SJCRH30 (cell line): Measurements from ENCODE around the gene BMPR1B. TPM values are rescaled to one million over a fixed set of nuclear protein-coding genes. Genes with fewer than 3 reads are reported as not detected.
A peak's percentile ranks its signal among the peaks of the same experiment; 100 is the strongest.

Experiments
- DNase-seq, 2 experiments: peaks; one replicate each; pipeline ENCODE4 v3.0.0-alpha.2; 2015 to 2020
- H3K27ac ChIP-seq: fragments of 250-450 bp; sonication (Bioruptor Pico); 2 replicates; pipeline ENCODE4 v1.5.1; 2020; ENCODE audit warnings: mild to moderate bottlenecking, moderate library complexity
- H3K27me3 ChIP-seq: fragments of 250-450 bp; sonication (Bioruptor Pico); 2 replicates; pipeline ENCODE4 v1.5.1; 2020; ENCODE audit warnings: mild to moderate bottlenecking, moderate library complexity
- H3K36me3 ChIP-seq: fragments of 250-450 bp; sonication (Bioruptor Pico); 2 replicates; pipeline ENCODE4 v1.5.1; 2020; ENCODE audit warnings: mild to moderate bottlenecking, moderate library complexity
- H3K4me1 ChIP-seq: fragments of 250-450 bp; sonication (Bioruptor Pico); 2 replicates; pipeline ENCODE4 v1.5.1; 2020; ENCODE audit warnings: mild to moderate bottlenecking, moderate library complexity
- H3K4me3 ChIP-seq: fragments of 250-450 bp; sonication (Bioruptor Pico); 2 replicates; pipeline ENCODE4 v1.5.1; 2020; ENCODE audit warnings: mild to moderate bottlenecking, moderate library complexity
- H3K9me3 ChIP-seq: fragments of 250-450 bp; sonication (Bioruptor Pico); replicated peaks from 2 replicates; pipeline ENCODE4 v1.5.1; 2020; ENCODE audit warnings: mild to moderate bottlenecking, moderate library complexity
- total RNA-seq: library from RNA; depleted of rRNA; stranded (reverse); fragments of >200 nt; shearing (Covaris generic); gene quantifications from 2 replicates; pipeline ENCODE4 v1.2.3, GENCODE V29; 2014

The BMPR1B gene
- total RNA-seq, 1 experiment from 2014 or later, result 4.9 TPM

DNA sequence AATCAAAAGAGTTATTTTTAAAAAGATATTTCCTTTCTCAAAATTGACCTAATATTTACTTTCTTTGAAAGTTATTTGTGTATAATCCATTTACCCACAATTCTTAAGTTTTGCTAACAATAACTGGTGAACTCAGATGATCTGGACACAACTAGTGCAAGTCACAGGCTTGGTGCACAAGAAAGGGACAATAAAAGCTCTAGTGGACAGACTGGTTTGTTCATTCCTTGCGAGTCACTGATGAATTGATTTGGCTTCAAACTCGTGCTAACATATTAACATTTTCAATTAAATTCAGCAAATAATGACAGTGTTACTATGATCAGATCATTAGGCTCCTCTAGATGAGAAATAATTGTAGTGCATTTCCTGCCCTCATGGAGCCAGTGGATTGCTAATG is 169.2 kb downstream of the BMPR1B start:
- H3K27me3 ChIP-seq, result no peaks in the 10 kb centered on the region
- no peak overlapping the region for H3K27ac ChIP-seq
- H3K36me3 ChIP-seq, result no peaks in the 10 kb centered on the region
- H3K4me1 ChIP-seq, result peaks cover 8% of the 10 kb centered on the region; the same call in 1 of the 2 replicates
- no peaks in the 10 kb centered on the region for H3K9me3 ChIP-seq
- H3K4me3 ChIP-seq, result no peak overlapping the region
- no peak for DNase-seq

DNA sequence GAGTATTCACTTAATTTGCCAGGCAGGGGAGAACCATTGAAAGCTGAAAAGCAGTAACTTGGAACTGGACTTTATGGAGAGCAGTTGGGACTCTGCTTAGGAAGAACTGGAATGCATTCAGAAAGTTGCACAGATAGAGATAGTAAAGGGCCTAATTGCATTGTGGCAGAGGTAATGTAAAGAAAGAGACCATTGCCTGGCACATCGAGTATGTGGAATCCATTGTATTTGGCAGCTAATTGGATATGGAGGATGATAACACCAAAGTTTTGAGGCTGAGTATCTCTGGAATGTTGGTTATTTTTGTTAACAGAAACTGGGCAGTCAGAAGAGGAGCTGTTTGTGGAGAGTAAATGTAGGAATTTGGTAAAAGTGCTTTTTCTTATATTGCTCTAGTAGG is 169.9 kb downstream of the BMPR1B start:
- peaks cover 8% of the 10 kb centered on the region; the same call in 1 of the 2 replicates for H3K4me1 ChIP-seq
- no peaks in the 10 kb centered on the region for H3K27me3 ChIP-seq
- no peaks in the 10 kb centered on the region for H3K9me3 ChIP-seq
- H3K4me3 ChIP-seq, result no peak overlapping the region
- H3K27ac ChIP-seq, result no peak overlapping the region
- DNase-seq, result no peak
- no peaks in the 10 kb centered on the region for H3K36me3 ChIP-seq

DNA sequence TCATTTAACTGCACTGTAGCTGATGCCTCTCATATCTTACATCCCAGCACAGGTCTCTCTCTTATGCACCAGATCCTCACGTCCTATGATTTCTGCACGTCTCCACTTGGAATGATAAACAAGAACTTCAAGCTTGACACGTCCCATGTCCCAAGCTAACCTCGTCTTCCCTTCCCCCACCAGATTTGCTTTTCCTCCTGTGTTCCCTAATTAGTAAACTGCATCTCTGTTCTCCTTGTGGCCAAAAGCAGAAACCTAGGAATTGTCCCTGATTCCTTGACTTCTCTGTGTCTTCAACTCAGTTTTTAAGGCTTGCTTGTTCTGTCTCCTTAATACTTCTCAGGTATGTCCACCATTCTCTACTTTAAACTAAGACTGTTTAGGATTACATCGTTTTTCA is 171.9 kb downstream of the BMPR1B start:
- Histone ChIP-seq H3K27me3 (no peaks in the 10 kb centered on the region), H3K27ac (no peak overlapping the region), H3K4me3 (no peak overlapping the region), H3K9me3 (no peaks in the 10 kb centered on the region), H3K4me1 (peaks cover 11% of the 10 kb centered on the region), H3K36me3 (no peaks in the 10 kb centered on the region)
- no peak for DNase-seq

DNA sequence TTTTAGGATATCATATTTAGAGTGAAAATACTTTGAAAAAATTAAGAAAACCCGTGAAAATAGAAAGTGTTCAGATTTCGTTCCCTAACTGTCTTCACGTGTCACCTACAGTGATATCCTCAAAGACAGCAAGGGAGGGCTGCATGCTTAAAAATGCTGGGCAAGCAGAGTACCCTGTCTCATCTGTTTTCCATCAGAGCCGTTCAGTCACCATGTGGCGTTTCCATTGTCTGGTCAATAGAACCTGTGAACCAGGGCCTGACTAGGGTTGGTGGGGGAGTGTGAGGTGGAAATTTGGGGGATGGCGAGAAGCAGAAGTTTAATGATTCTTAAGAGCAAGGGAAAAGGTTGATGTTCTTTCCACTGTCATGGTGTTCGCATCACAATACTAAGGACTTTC is 173.9 kb downstream of the BMPR1B start:
- Histone ChIP-seq H3K4me3 (no peak overlapping the region), H3K27ac (no peak overlapping the region), H3K27me3 (no peaks in the 10 kb centered on the region), H3K4me1 (peaks cover 12% of the 10 kb centered on the region), H3K9me3 (no peaks in the 10 kb centered on the region), H3K36me3 (no peaks in the 10 kb centered on the region)
- no peak for DNase-seq

DNA sequence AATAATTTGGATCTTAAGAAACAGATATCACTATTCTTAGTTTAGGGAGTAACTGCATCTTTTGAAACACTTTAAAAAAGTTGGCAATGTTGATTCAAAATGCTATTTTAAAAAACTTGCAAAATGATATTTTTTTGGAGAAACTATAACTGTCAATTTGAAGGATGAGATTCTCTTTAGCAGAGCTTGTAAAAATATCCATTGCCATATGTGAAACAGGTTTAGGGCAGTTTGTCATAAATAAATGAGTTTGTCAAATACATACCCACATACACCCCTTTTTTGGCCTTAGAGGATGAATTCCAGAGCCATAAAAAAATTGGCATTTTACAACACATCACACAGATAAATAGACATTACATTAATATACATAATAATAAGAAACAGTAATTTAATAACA is 174.6 kb downstream of the BMPR1B start:
- no peak overlapping the region for H3K27ac ChIP-seq
- H3K4me1 ChIP-seq, result peaks cover 12% of the 10 kb centered on the region
- H3K4me3 ChIP-seq, result no peak overlapping the region
- DNase-seq, result no peak
- no peaks in the 10 kb centered on the region for H3K9me3 ChIP-seq
- no peaks in the 10 kb centered on the region for H3K36me3 ChIP-seq
- H3K27me3 ChIP-seq, result no peaks in the 10 kb centered on the region

DNA sequence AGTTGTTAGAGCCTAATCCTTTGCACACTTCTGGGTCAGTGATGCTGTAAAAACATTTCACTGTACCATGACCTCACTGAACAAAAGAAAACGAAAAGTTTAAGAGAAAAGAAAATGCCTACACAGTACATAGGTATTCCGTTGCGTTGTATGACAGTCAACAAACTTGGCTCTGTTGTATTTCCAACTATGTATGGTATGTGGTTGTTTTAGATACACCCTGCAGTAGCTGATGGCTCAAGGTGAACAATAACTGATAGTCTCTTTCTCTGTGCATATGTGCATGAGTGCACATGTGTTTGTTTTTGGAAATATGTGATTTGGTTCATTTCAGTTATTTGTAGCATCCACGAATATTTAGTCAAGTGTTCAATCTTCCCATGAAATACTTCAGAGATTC is 176.0 kb downstream of the BMPR1B start:
- H3K4me3 ChIP-seq, result no peak overlapping the region
- H3K27me3 ChIP-seq, result no peaks in the 10 kb centered on the region
- no peaks in the 10 kb centered on the region for H3K9me3 ChIP-seq
- H3K27ac ChIP-seq, result no peak overlapping the region
- H3K36me3 ChIP-seq, result no peaks in the 10 kb centered on the region
- DNase-seq, result no peak
- peaks cover 7% of the 10 kb centered on the region for H3K4me1 ChIP-seq

DNA sequence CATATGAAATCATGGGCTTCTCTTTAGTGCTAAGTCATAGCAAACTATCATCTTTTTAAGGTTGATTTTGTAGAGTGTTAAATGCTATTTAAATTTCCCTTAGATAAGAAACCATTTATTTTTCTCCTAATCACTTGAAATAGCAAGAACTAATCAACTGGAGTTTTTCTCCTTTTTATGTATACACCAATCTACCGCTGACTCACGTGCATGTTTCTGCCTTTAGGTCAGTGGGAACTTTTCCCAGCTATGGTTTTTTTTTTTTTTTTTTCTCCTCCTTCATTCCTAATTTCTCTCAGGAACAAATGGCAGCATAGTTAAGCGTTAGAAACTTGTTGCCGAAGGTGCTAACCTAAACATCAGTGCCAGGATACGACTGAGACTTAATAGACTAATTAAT is 176.4 kb downstream of the BMPR1B start:
- DNase-seq, result no peak
- Histone ChIP-seq H3K4me1 (peaks cover 8% of the 10 kb centered on the region), H3K4me3 (no peak overlapping the region), H3K27ac (no peak overlapping the region), H3K36me3 (no peaks in the 10 kb centered on the region), H3K9me3 (no peaks in the 10 kb centered on the region), H3K27me3 (no peaks in the 10 kb centered on the region)

DNA sequence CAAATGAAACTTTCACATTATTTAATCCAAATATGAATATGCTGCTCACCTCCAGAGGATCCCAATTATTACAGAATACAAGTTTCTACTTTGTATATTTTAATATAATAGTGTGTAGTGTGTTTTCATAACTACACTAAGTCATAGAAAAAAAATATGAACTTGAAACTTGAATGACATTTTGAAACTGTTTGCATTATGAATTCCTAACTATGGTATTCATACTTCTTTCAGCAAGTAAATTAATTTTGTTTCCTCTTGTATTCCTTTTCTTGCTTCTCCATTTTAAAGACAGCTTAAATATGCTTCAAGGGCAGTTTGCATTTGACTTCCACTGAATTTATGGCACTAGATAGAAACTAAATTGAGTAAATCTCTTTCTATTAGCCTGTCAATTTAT is 177.1 kb downstream of the BMPR1B start:
- Histone ChIP-seq H3K27ac (no peak overlapping the region), H3K9me3 (no peaks in the 10 kb centered on the region), H3K4me3 (no peak overlapping the region), H3K27me3 (no peaks in the 10 kb centered on the region), H3K36me3 (no peaks in the 10 kb centered on the region), H3K4me1 (peaks cover 15% of the 10 kb centered on the region)
- no peak for DNase-seq

DNA sequence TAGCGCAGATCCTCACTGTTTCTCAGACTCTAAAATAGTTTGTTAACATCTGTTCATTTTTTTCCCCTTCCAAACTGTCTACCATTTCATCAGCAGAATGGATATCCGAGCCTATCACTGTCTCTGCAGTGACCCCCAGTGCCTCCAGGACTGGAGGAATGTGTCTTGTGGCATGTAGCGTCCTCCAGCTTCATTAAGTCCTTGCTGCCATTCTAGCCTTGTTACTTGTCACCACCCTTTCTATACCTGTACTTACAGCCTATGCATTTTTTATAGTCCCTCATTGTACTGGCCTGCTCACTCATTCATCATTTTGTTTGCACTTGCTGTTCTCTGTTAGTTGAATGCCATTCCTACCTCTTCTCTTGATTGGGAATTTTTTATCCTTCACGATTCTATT is 179.1 kb downstream of the BMPR1B start:
- H3K36me3 ChIP-seq, result no peaks in the 10 kb centered on the region
- H3K27me3 ChIP-seq, result no peaks in the 10 kb centered on the region

DNA sequence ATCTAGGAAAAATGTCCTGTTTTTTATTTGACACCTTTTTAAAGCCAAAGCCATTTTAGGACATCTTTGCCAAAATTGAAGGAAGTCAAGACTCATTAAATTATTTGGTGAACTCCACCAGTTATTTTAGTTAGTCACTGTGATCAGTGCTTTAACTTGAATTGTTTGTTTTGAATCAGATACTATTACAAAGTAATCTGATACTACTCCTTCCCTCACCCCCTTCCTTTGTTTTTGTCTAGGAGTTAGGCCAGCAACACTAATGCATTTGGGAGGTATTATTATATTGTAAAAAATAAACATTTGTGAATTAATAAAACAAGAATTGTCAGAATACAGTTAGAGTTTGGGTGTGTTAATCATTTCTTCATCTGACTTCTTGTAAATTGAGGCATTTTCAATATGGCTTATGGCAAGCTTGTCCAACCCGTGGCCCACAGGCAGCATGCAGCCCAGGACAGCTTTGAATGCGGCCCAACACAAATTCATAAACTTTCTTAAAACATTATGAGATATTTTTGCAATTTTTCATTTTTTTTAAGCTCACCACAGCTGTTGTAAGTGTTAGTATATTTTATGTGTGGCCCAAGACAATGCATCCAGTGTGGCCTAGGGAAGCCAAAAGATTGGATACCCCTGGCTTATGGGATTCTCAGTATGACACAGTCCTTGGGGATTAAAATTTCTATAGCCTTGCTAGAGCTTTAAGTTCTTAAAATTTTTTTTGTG is 182.2 kb downstream of the BMPR1B start:
- no peaks in the 10 kb centered on the region for H3K36me3 ChIP-seq
- peaks cover 39% of the 10 kb centered on the region for H3K4me1 ChIP-seq
- peak overlapping the region; percentile 71 for H3K27ac ChIP-seq
- H3K27me3 ChIP-seq, result no peaks in the 10 kb centered on the region
- no peak overlapping the region for H3K4me3 ChIP-seq
- peak; percentile 68 to 88 for DNase-seq
- H3K9me3 ChIP-seq, result no peaks in the 10 kb centered on the region

More for the DNA sequence above, 179.1 kb downstream of the BMPR1B start:
- no peak overlapping the region for H3K27ac ChIP-seq
- H3K4me1 ChIP-seq, result peaks cover 33% of the 10 kb centered on the region
- H3K4me3 ChIP-seq, result no peak overlapping the region
- peak in 1 of 2 experiments; percentile 29 for DNase-seq
- H3K9me3 ChIP-seq, result no peaks in the 10 kb centered on the region

DNA sequence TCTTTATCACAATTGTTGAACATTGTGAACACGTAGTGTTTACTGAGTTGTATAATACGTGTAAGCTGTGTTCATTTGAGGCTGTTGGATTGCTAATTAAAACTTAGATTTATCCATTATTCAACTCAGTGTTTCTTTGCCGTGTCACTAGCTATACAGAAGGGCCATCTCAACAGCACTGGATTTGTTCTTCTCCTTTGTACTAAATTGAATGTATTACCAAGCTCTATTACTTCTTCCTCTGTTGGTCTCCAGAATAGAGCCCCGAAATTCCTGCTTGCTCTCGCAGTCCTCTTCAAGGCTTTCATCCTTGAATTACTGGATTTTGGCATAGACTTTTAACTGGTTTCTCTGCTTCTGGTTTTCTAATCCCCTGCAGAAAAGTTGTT is 182.8 kb downstream of the BMPR1B start:
- Histone ChIP-seq H3K4me3 (no peak overlapping the region), H3K4me1 (peaks cover 39% of the 10 kb centered on the region), H3K27me3 (no peaks in the 10 kb centered on the region), H3K9me3 (no peaks in the 10 kb centered on the region), H3K36me3 (no peaks in the 10 kb centered on the region), H3K27ac (peak overlapping the region; percentile 71)
- DNase-seq, result peak; percentile 24 to 72

DNA sequence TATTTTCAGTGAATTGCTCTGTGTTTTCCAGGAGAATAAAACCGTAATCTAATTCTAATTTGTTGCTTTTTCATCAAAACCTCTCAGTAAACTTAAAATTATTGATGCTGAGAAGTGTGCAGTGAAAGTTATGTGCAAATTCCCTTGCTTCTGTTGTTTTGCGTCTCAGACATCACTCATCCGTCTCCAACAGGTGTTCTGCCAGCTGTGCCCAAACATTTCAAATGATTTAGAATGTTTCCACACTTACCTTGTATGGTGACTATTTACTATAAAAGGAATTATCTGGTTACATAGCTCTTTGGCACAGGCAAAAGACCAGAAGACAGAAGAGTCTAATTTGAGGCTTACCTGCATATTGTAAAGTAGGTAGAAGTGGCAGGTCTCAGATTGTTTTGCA is 184.0 kb downstream of the BMPR1B start:
- Histone ChIP-seq H3K4me1 (peaks cover 38% of the 10 kb centered on the region), H3K27ac (peak overlapping the region; percentile 71), H3K9me3 (no peaks in the 10 kb centered on the region), H3K4me3 (no peak overlapping the region), H3K36me3 (no peaks in the 10 kb centered on the region), H3K27me3 (no peaks in the 10 kb centered on the region)
- DNase-seq, result peak; percentile 61 to 85

DNA sequence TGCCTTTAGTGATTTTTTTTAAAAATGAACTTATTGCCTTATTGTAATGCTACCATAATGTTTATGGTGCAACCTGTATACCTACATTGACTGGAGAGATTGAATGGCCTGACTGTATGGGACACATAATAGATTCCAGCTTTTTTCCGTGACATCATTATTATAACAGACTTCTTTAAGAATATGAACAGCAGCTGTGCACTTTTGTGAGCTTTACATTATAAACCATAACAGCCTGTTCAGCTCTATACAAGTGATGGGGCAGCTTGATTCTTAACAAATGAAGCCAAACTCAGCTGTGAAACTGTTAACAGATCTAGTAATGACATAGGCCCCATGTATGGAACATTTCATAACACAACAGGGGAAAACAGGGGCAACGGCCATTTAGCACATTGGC is 187.0 kb downstream of the BMPR1B start:
- Histone ChIP-seq H3K4me3 (no peak overlapping the region), H3K9me3 (no peaks in the 10 kb centered on the region), H3K27ac (no peak overlapping the region), H3K27me3 (no peaks in the 10 kb centered on the region), H3K36me3 (no peaks in the 10 kb centered on the region), H3K4me1 (peaks cover 28% of the 10 kb centered on the region)
- DNase-seq, result peak in 1 of 2 experiments; percentile 49

DNA sequence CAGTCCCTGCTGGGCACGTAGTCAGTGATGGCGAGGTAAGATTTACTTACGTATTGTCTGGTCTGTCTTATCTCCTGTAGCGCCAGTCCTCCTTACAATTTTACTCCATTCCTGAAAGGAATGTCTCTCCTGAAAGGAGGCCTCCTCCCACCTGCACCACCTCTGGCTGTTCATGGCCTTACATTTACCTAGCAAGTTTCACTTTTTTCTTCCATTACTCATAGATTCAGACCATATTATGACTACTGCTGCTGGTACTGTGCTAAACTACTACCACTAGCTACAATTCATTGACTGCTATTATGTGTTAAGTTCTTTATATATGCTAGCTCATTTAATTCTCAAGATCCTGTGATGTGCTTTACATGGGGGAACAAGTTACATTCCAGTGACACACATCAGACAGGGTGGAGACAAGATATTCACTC is 189.9 kb downstream of the BMPR1B start:
- DNase-seq, result no peak
- H3K27ac ChIP-seq, result no peak overlapping the region
- no peaks in the 10 kb centered on the region for H3K27me3 ChIP-seq
- peaks cover 5% of the 10 kb centered on the region; the same call in 1 of the 2 replicates for H3K9me3 ChIP-seq
- H3K36me3 ChIP-seq, result no peaks in the 10 kb centered on the region
- H3K4me1 ChIP-seq, result peaks cover 1% of the 10 kb centered on the region
- H3K4me3 ChIP-seq, result no peak overlapping the region

DNA sequence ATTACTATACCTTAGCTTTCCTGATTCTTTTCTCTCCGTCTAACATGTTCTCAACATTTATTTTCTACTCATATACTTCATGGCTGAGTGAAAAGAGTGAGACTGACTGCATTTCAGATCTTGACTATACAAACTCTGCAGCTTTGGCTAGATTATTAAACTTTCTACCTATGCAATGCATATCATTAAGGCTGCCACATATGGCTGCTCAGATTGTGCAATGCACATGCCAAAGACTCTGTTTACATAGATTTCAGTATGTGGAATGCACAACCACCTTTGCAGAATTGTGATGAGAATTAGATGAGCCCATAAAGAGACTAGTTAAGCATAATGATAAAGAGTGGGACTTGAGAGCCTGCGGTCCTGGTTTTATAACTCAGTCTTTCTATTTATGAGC is 196.5 kb downstream of the BMPR1B start:
- H3K27me3 ChIP-seq, result no peaks in the 10 kb centered on the region
- DNase-seq, result no peak
- H3K4me3 ChIP-seq, result no peak overlapping the region
- H3K9me3 ChIP-seq, result peaks cover 6% of the 10 kb centered on the region; the same call in 1 of the 2 replicates
- no peaks in the 10 kb centered on the region for H3K4me1 ChIP-seq
- no peaks in the 10 kb centered on the region for H3K36me3 ChIP-seq
- H3K27ac ChIP-seq, result no peak overlapping the region

DNA sequence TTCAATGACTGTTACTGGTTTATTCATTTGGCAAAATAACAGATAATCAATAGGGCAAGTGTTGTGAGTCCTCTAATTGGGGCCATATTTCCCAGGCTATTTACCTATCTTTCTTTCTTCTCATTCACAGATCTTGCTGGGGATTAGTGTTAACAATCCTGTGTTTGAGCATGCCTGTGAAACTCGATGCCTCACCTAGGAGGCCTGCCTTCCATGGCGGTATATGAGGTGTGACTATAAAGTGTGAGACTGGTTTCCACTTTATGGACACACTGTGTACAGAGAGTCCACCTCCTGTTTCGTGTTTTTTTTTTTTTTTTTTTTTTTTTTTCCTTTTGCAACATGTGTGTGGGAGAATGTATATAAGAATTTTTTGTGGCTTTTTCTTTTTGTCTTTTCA is 199.3 kb downstream of the BMPR1B start:
- peak in 1 of 2 experiments; percentile 24 for DNase-seq
- Histone ChIP-seq H3K4me3 (no peak overlapping the region), H3K36me3 (no peaks in the 10 kb centered on the region), H3K27ac (no peak overlapping the region), H3K9me3 (peaks cover 6% of the 10 kb centered on the region; the same call in 1 of the 2 replicates), H3K27me3 (no peaks in the 10 kb centered on the region), H3K4me1 (no peaks in the 10 kb centered on the region)
